Heart left ventricle (tissue), 16 donors: ENCODE data around the gene TECPR1. TPM values are rescaled to one million over a fixed set of nuclear protein-coding genes. Genes with fewer than 3 reads are reported as not detected.

Experiments used
- ATAC-seq, 4 donors: fragments of 200-7000 bp; cut with Tn5 transposase; one replicate each; pipeline ENCODE4 v1.9.1; 2020 to 2022; ENCODE audit warnings: moderate library complexity in 4 of 4, mild to moderate bottlenecking in 3 of 4, moderate number of reproducible peaks in 1 of 4
- DNase-seq, 5 donors: peaks; one replicate each; pipeline ENCODE4 v3.0.0-alpha.2; 2020
- H3K27ac ChIP-seq, 12 donors: fragments of 200-600 bp; sonication (generic) in 4 of 12; one replicate each; pipeline versions ENCODE4 v1.5.0 to v1.8.0; 2016 to 2022; ENCODE audit warnings: mild to moderate bottlenecking in 2 of 12
- H3K27me3 ChIP-seq, 9 donors: fragments of 200-600 bp; sonication (generic) in 2 of 9; one replicate each; pipeline versions ENCODE4 v1.5.1 to v1.8.0; 2016 to 2022; ENCODE audit warnings: mild to moderate bottlenecking in 3 of 9
- H3K36me3 ChIP-seq, 9 donors: fragments of 200-600 bp; sonication (generic) in 2 of 9; one replicate each; pipeline versions ENCODE4 v1.5.0 to v1.8.0; 2018 to 2022; ENCODE audit warnings: mild to moderate bottlenecking in 2 of 9
- H3K4me1 ChIP-seq, 12 donors: fragments of 200-600 bp; sonication (generic) in 4 of 12; one replicate each; pipeline versions ENCODE4 v1.5.0 to v1.8.0; 2016 to 2022; ENCODE audit warnings: mild to moderate bottlenecking in 3 of 12
- H3K4me3 ChIP-seq, 12 donors: fragments of 200-600 bp; sonication (generic) in 4 of 12; one replicate each; pipeline versions ENCODE4 v1.5.0 to v1.8.0; 2017 to 2022; ENCODE audit warnings: mild to moderate bottlenecking in 9 of 12, moderate library complexity in 4 of 12
- H3K9me3 ChIP-seq, 12 donors: fragments of 200-600 bp; sonication (generic) in 4 of 12; one replicate each; pipeline versions ENCODE4 v1.5.0 to v1.8.0; 2016 to 2022; ENCODE audit warnings: mild to moderate bottlenecking in 1 of 12
- POLR2A ChIP-seq, 2 donors: fragments of 450-650 bp; IDR thresholded peaks; one replicate each; pipeline ENCODE4 v1.6.1; 2017; ENCODE audit warnings: antibody characterized with exemption in 2 of 2, mild to moderate bottlenecking in 2 of 2, moderate library complexity in 2 of 2
- WGBS, 4 donors: extraction: QIAGEN DNeasy Blood & Tissue Kit in 2 of 4; methylation state at CpG; one replicate each; pipeline versions ENCODE4 v1.1.5 to v1.1.7; 2013 to 2018; 5-methylcytosine and 5-hydroxymethylcytosine counted together
- intact Hi-C, 10 donors: fragments of 100-400 bp; cut with DNase I; formaldehyde crosslinking; loops; one replicate each; pipeline versions ENCODE4 v1.11.1 to v1.14.2; 2022
- polyA plus RNA-seq, 2 donors: library from polyadenylated mRNA; stranded (reverse); fragments of 200-250 nt; gene quantifications; one replicate each; pipeline ENCODE4 v1.2.3, GENCODE V29; 2013
- total RNA-seq, 9 donors: library from RNA; depleted of rRNA in 2 of 9; stranded (reverse); fragments of >200 nt in 2 of 9; fragmentation: NEBNext Ultra II Directional in 3 of 9; extraction: Animal tissue kit (Norgen Biotek cat#: 25700) in 3 of 9; gene quantifications; one replicate each; pipeline versions ENCODE4 v1.1.0 to v1.2.4, GENCODE V29; 2016 to 2023
- TF ChIP-seq, protein P1 (sequence below), 12 donors: fragments of 200-600 bp; sonication (generic) in 4 of 12; IDR thresholded peaks; one replicate each; pipeline versions ENCODE4 v1.5.0 to v1.8.0; 2018 to 2022; ENCODE audit warnings: antibody characterized with exemption in 12 of 12, mild to moderate bottlenecking in 5 of 12
- donor health status: ischemic (EF 13 %, LVEDD 7.1; RV severe dilation, severe dysfunction).
- donor health status: healthy with polysubstance abuse.
- donor health status: DM: no; HTN: yes; CAD: no.
- donor health status: DM: no; HTN: no; CAD: no.
- donor health status: ischemic (EF 25% LVEDD 6.9; RV normal size, moderate dysfunction).
- donor health status: ischemic (EF 25% LVEDD 5.7; RV mildly dilated, moderate dysfunction).
- donor health status: healthy.
- donor health status: DM: yes; HTN: yes; CAD: no.
- donor health status: ischemic (EF 35%, LVEDD 5.7; RV mildly dilated, moderate dysfunction).
- donor health status: nonischemic (EF 11% LVEDD 7.7; RV severe dilation, severe dysfunction).
- donor health status: DM: yes; HTN: yes; CAD: no.
- donor health status: PGD.
- donor health status: ischemic (EF 29% LVEDD 5.4; RV normal size, mild dysfunction).
- donor health status: nonischemic (EF 23%, LVEDD 6.1; RV moderate dilation, normal function).

The TECPR1 gene
- total and polyA plus RNA-seq, 11 donors, result 10.9 to 33.0 (median 22.7) TPM

GRCh38 chr7:98294798-98295382 is 42.9 kb upstream of the TECPR1 start:
- Histone ChIP-seq H3K4me1 (peaks cover 0 to 19% (median under 1%) of the 10 kb centered on the region in 12 donors), H3K4me3 (no peak overlapping the region), H3K27me3 (no peaks in the 10 kb centered on the region), H3K27ac (peak overlapping the region in 2 of 12 donors; percentile 14 to 25), H3K9me3 (no peaks in the 10 kb centered on the region), H3K36me3 (peaks cover 0 to 52% (median 37%) of the 10 kb centered on the region in 9 donors)
- intact Hi-C loops, result loop anchor here (1.0 to 10.0 kb wide), 6 partner anchors 106 to 450 kb away; partner anchors contain the start of gene BAIAP2L1 (in 9 of the 10)
- WGBS, 4 donors, result 42 to 62% (median 48%) methylated on average over 10 to 14 of the region's 14 CpGs
- peak; percentile 55 to 77 (median 69) for ATAC-seq
- peak in 1 of 5 donors; percentile 52 for DNase-seq
- TF ChIP-seq, protein P1, sequence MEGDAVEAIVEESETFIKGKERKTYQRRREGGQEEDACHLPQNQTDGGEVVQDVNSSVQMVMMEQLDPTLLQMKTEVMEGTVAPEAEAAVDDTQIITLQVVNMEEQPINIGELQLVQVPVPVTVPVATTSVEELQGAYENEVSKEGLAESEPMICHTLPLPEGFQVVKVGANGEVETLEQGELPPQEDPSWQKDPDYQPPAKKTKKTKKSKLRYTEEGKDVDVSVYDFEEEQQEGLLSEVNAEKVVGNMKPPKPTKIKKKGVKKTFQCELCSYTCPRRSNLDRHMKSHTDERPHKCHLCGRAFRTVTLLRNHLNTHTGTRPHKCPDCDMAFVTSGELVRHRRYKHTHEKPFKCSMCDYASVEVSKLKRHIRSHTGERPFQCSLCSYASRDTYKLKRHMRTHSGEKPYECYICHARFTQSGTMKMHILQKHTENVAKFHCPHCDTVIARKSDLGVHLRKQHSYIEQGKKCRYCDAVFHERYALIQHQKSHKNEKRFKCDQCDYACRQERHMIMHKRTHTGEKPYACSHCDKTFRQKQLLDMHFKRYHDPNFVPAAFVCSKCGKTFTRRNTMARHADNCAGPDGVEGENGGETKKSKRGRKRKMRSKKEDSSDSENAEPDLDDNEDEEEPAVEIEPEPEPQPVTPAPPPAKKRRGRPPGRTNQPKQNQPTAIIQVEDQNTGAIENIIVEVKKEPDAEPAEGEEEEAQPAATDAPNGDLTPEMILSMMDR (IDR thresholded peaks at IDR 0.05), result peak; percentile 38 to 72 (median 58)
- peak in 1 of 2 donors; percentile 22 for TF ChIP-seq POLR2A (IDR thresholded peaks at IDR 0.05)

DNA sequence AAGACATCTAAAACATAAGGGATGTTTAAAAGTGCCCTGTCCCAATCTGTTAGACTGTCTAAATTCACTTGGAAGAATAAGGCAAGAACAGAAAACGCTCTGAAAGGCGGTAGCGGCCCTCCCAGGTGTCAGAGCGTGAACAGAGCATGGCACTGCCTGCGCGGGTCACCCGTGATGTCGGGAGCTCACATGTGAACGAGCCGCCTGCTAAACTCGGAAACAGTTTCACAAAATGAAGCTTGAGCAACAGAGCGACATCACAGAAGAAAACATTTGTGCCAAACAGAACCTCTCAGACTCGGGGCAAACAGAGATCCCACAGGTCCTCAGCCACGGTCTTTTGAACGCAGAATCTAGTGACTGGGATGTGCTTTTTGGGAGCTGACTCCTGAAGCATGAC is 42.3 kb upstream of the TECPR1 start:
- no peak overlapping the region for H3K27ac ChIP-seq
- DNase-seq, result no peak
- no peak for TF ChIP-seq POLR2A (IDR thresholded peaks at IDR 0.05)
- TF ChIP-seq, protein P1 (IDR thresholded peaks at IDR 0.05), result no peak
- peaks cover 0 to 24% (median 5%) of the 10 kb centered on the region in 12 donors for H3K4me1 ChIP-seq
- WGBS, 4 donors, result 85 to 90% (median 88%) methylated on average over 15 of the region's 15 CpGs
- ATAC-seq, result no peak
- H3K27me3 ChIP-seq, result no peaks in the 10 kb centered on the region
- peaks cover 0 to 54% (median 37%) of the 10 kb centered on the region in 9 donors for H3K36me3 ChIP-seq
- H3K9me3 ChIP-seq, result no peaks in the 10 kb centered on the region
- intact Hi-C loops, result loop anchor here in 6 of 10 donors (1.0 to 10.0 kb wide), 5 partner anchors 106 to 450 kb away; partner anchors contain the start of gene BAIAP2L1 (in 3 of the 6)
- H3K4me3 ChIP-seq, result no peak overlapping the region

DNA sequence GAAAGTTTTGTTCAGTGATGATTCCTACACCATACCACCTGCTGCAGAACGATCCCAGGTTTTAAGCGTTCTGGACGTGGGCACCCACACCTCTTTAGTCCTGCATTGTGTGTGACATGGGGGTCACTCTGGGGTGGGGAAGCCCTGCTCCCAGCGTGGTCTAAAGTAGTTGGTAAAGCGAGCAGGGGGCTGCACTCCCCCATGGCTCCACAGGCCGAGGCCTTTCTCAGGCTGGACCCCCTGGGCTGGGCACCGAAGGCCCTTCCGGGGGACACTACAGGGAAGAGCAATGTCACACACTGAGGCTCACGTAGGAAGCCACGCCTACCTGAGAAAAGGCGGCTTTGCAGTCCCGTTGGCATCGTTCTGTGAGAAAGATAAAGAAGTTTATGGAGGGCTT is 41.7 kb upstream of the TECPR1 start:
- ATAC-seq (no peak), DNase-seq (no peak)
- no peak overlapping the region for H3K4me3 ChIP-seq
- no peaks in the 10 kb centered on the region for H3K27me3 ChIP-seq
- intact Hi-C loops, result loop anchor here in 6 of 10 donors (1.0 to 10.0 kb wide), 5 partner anchors 107 to 451 kb away; partner anchors contain the start of gene BAIAP2L1 (in 3 of the 6)
- H3K36me3 ChIP-seq, result peaks cover 0 to 58% (median 41%) of the 10 kb centered on the region in 9 donors
- H3K4me1 ChIP-seq, result peaks cover 0 to 29% (median 11%) of the 10 kb centered on the region in 12 donors
- H3K9me3 ChIP-seq, result no peaks in the 10 kb centered on the region
- no peak overlapping the region for H3K27ac ChIP-seq
- 87 to 91% (median 88%) methylated on average over 11 to 13 of the region's 13 CpGs for WGBS, 4 donors
- TF ChIP-seq POLR2A (IDR thresholded peaks at IDR 0.05), result no peak
- TF ChIP-seq, protein P1 (IDR thresholded peaks at IDR 0.05), result no peak

DNA sequence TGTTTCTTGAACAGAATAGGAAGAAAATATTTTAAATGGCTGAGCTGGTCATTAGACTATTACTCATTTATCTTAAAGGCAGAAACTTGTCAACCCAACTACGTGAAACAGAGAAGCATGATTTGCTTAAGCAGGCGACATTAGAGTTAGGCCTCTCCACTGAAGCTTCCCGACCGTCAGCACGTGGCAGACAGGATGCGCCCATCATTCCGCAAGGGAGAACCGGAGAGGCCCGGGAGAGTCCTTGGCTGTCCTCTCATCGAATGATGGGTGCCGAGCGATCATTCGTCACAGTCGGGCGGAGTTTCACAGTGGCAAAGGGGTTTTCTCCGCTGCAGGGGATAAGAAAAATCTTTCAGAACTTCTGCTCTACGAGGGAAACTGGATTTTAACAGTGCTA is 41.2 kb upstream of the TECPR1 start:
- ATAC-seq (no peak), DNase-seq (no peak)
- Histone ChIP-seq H3K36me3 (peaks cover 0 to 63% (median 46%) of the 10 kb centered on the region in 9 donors), H3K27ac (no peak overlapping the region), H3K27me3 (no peaks in the 10 kb centered on the region), H3K4me1 (peaks cover 0 to 34% (median 15%) of the 10 kb centered on the region in 12 donors), H3K4me3 (no peak overlapping the region), H3K9me3 (no peaks in the 10 kb centered on the region)
- 79 to 83% (median 82%) methylated on average over 17 of the region's 17 CpGs for WGBS, 4 donors
- TF ChIP-seq, protein P1 (IDR thresholded peaks at IDR 0.05), result no peak
- no peak for TF ChIP-seq POLR2A (IDR thresholded peaks at IDR 0.05)
- intact Hi-C loops, result loop anchor here in 4 of 10 donors (10.0 kb wide), 2 partner anchors 112 to 452 kb away; partner anchors contain the start of gene BAIAP2L1 (in 1 of the 4)
